Prostate gland (tissue), 2 donors: Measurements from ENCODE around the gene HAUS8. TPM values are rescaled to one million over a fixed set of nuclear protein-coding genes. Genes with fewer than 3 reads are reported as not detected.
A peak's percentile ranks its signal among the peaks of the same experiment; 100 is the strongest.

Experiments
- DNase-seq: peaks from one replicate; pipeline ENCODE4 v3.0.0-alpha.2; 2019; ENCODE audit warnings: low spot score
- H3K27ac ChIP-seq, 2 donors: fragments of 200-600 bp; sonication (generic); 2 replicates each; pipeline ENCODE4 v1.5.1; 2017 to 2019
- H3K27me3 ChIP-seq: fragments of 200-600 bp; sonication (generic); replicated peaks from 2 replicates; pipeline ENCODE4 v1.5.1; 2019; ENCODE audit not compliant: insufficient read depth
- H3K36me3 ChIP-seq, 2 donors: fragments of 200-600 bp; sonication (generic); 1 replicate in 1 of 2; 2 replicates in 1 of 2; pipeline versions ENCODE4 v1.5.1 to v1.8.1; 2017 to 2019
- H3K4me1 ChIP-seq: fragments of 200-600 bp; sonication (generic); replicated peaks from 2 replicates; pipeline ENCODE4 v1.5.1; 2019
- H3K4me3 ChIP-seq, 2 donors: fragments of 200-600 bp; sonication (generic); 2 replicates each; pipeline ENCODE4 v1.5.1; 2017 to 2019
- H3K9me3 ChIP-seq: fragments of 200-600 bp; sonication (generic); 2 replicates; pipeline ENCODE4 v1.5.1; 2017
- POLR2A ChIP-seq: fragments of 450-650 bp; IDR thresholded peaks from one replicate; pipeline ENCODE4 v1.6.1; 2016; ENCODE audit warnings: antibody characterized with exemption, mild to moderate bottlenecking
- POLR2AphosphoS5 ChIP-seq: sonication (generic); formaldehyde crosslinking; IDR thresholded peaks from one replicate; pipeline ENCODE4 v1.6.1; 2017; ENCODE audit warnings: antibody characterized with exemption
- WGBS: methylation state at CpG from one replicate; pipeline ENCODE4 v1.1.5; 2018; 5-methylcytosine and 5-hydroxymethylcytosine counted together
- intact Hi-C: fragments of 100-400 bp; cut with DNase I; formaldehyde crosslinking; loops from one replicate; pipeline ENCODE4 v1.14.2; 2022
- total RNA-seq, 2 donors: library from RNA; depleted of rRNA; stranded (reverse); fragments of >200 nt; gene quantifications; one replicate each; pipeline ENCODE4 v1.1.0, GENCODE V29; 2016
- TF ChIP-seq, protein P1 (sequence below), 4 experiments: fragments of 200-600 bp in 2 of 4; fragments of 450-650 bp in 2 of 4; sonication (generic) in 2 of 4; IDR thresholded peaks; 1 replicate in 3 of 4; 2 replicates in 1 of 4; pipeline ENCODE4 v1.5.1; 2016 to 2019; ENCODE audit warnings: antibody characterized with exemption in 4 of 4, mild to moderate bottlenecking in 2 of 4, moderate library complexity in 2 of 4

HAUS8 gene
- total RNA-seq, 2 donors from 2014 or later = 6.5 to 15.3 TPM

DNA sequence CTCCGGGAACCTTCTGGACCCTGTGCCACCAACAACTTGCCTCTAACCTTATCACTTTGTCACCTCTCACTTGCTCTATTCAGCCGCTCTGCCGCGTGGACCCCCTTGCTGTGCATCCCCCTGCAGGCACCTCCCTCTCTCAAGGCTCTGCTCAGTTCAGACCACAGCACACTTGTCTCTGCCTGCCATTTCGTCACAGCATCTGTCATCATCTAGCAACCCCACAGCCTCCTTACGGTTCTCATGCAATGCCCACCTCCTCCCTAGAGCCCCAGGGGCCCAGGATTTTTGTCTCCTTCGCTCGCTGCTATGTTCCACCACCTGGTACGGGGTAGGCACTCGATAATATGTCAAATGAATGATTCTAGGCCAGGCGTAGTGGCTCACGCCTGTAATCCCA, 4.8 kb downstream of the HAUS8 start:
- intact Hi-C loops = no loop called here
- Histone ChIP-seq H3K4me1 (peaks cover 4% of the 10 kb centered on the region), H3K36me3 (no peaks in the 10 kb centered on the region), H3K27ac (no peak overlapping the region), H3K4me3 (no peak overlapping the region), H3K27me3 (no peaks in the 10 kb centered on the region), H3K9me3 (no peaks in the 10 kb centered on the region)
- no peak for TF ChIP-seq POLR2A
- no peak for TF ChIP-seq POLR2AphosphoS5
- TF ChIP-seq, protein P1, sequence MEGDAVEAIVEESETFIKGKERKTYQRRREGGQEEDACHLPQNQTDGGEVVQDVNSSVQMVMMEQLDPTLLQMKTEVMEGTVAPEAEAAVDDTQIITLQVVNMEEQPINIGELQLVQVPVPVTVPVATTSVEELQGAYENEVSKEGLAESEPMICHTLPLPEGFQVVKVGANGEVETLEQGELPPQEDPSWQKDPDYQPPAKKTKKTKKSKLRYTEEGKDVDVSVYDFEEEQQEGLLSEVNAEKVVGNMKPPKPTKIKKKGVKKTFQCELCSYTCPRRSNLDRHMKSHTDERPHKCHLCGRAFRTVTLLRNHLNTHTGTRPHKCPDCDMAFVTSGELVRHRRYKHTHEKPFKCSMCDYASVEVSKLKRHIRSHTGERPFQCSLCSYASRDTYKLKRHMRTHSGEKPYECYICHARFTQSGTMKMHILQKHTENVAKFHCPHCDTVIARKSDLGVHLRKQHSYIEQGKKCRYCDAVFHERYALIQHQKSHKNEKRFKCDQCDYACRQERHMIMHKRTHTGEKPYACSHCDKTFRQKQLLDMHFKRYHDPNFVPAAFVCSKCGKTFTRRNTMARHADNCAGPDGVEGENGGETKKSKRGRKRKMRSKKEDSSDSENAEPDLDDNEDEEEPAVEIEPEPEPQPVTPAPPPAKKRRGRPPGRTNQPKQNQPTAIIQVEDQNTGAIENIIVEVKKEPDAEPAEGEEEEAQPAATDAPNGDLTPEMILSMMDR (IDR thresholded peaks at IDR 0.05) = no peak
- no peak for DNase-seq
- 95% methylated on average over 12 of the region's 12 CpGs for WGBS

DNA sequence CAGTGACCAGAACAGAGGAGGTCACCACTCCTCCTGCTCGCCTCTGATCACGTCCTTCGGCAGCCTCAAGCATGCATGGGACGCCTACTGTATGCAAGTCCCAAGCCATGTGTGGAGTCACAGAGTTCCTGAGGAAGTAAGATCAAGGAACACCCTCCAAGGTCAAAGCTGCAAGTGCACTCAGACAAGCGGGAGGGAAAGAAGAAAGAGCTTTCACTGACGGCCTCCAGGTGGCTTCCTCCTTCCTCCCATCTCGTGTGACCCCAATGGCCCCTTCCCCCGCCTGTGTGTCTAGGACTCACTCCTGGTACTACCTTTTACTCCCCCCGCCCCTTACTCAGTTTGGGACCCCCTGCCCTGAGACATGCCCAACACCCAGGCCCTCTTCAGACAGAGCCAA, 6.1 kb downstream of the HAUS8 start:
- WGBS = 84% methylated on average over 9 of the region's 9 CpGs
- no peaks in the 10 kb centered on the region for H3K27me3 ChIP-seq
- H3K36me3 ChIP-seq = no peaks in the 10 kb centered on the region
- TF ChIP-seq POLR2AphosphoS5 (no peak), POLR2A (no peak)
- TF ChIP-seq, protein P1 (IDR thresholded peaks at IDR 0.05) = no peak
- H3K9me3 ChIP-seq = no peaks in the 10 kb centered on the region
- DNase-seq = no peak
- H3K4me3 ChIP-seq = no peak overlapping the region
- intact Hi-C loops = loop anchor here (5.0 kb wide), 1 partner anchor 213 kb away; the partner anchor contains the start of gene ANKLE1
- H3K4me1 ChIP-seq = peaks cover 2% of the 10 kb centered on the region
- H3K27ac ChIP-seq = no peak overlapping the region

DNA sequence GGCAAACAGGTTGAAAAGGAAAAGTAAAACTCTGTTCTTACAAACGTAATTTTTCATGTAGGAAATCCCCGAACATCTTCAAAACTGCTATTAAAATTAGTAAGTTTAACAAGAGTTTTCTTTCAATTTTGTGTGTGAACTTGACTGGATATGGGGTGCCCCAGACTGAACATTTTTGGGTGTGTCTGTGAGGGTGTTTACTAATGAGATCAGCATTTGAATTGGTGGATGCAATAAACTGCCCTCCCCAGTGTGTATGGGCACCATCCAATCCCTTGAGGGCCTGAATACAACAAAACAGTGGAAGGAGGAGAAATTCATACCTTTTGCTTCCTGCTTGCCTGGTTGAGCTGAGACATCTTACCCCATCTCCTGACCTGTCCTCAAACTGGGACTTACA, 11.8 kb downstream of the HAUS8 start:
- intact Hi-C loops = no loop called here
- TF ChIP-seq POLR2A = no peak
- no peak for TF ChIP-seq POLR2AphosphoS5
- TF ChIP-seq, protein P1 (IDR thresholded peaks at IDR 0.05) = no peak
- WGBS = 87% methylated on average over 2 of the region's 2 CpGs

DNA sequence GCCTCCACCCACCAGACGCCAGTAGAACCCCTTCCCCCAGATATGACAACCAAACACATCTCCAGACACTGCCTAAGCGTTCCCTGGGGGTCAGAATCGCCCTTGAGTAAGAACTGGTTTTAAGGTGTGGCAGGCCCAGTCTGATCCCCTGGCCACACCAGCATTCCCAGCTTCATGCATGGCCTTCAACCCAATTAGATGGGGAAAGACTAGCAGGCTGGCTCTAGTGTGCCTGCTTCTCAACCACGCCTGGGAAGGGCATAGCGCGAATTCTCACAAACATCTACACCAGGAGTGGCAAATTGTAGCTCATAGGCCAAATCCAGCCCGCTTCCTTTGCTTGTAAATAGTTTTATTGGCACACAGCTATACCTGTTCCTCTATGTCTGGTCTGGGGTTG, 13.6 kb downstream of the HAUS8 start:
- no peak overlapping the region for H3K27ac ChIP-seq
- no peaks in the 10 kb centered on the region for H3K9me3 ChIP-seq
- H3K4me1 ChIP-seq = no peaks in the 10 kb centered on the region
- peak; percentile 21 for TF ChIP-seq POLR2AphosphoS5
- TF ChIP-seq, protein P1 (IDR thresholded peaks at IDR 0.05) = no peak
- H3K27me3 ChIP-seq = no peaks in the 10 kb centered on the region
- intact Hi-C loops = no loop called here
- no peak for DNase-seq
- no peak overlapping the region for H3K4me3 ChIP-seq
- H3K36me3 ChIP-seq = no peaks in the 10 kb centered on the region
- WGBS = 73% methylated on average over 7 of the region's 7 CpGs

More for the DNA sequence above, 11.8 kb downstream of the HAUS8 start:
- Histone ChIP-seq H3K4me3 (no peak overlapping the region), H3K4me1 (no peaks in the 10 kb centered on the region), H3K27ac (no peak overlapping the region), H3K36me3 (no peaks in the 10 kb centered on the region), H3K27me3 (no peaks in the 10 kb centered on the region), H3K9me3 (no peaks in the 10 kb centered on the region)
- no peak for DNase-seq

DNA sequence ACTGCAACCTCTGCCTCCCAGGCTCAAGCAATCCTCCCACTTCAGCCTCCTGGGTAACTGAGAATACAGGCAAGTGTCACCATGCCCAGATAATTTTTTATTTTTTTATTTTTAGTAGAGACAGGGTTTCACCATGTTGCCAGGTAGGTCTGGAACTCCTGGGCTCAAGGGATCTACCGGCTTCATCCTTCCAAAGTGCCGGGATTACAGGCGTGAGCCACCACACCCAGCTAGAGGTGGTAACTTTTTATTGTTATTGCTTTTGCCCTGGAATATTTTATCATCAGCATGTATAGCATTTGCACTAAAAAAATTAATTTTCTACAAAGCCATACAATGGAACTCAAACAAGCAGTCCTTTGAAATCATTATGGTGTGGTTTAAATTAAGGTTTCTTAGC, 14.0 kb downstream of the HAUS8 start:
- Histone ChIP-seq H3K36me3 (no peaks in the 10 kb centered on the region), H3K4me1 (no peaks in the 10 kb centered on the region), H3K27me3 (no peaks in the 10 kb centered on the region), H3K9me3 (no peaks in the 10 kb centered on the region), H3K27ac (no peak overlapping the region), H3K4me3 (no peak overlapping the region)
- 100% methylated on average over 3 of the region's 3 CpGs for WGBS
- DNase-seq = no peak
- intact Hi-C loops = no loop called here
- TF ChIP-seq POLR2AphosphoS5 (no peak), POLR2A (no peak)
- TF ChIP-seq, protein P1 (IDR thresholded peaks at IDR 0.05) = no peak
